ENCODE measurements around the gene TTC23L. TPM values are rescaled to one million over a fixed set of nuclear protein-coding genes. Genes with fewer than 3 reads are reported as not detected.

The TTC23L gene
- total and polyA plus RNA-seq, 2 experiments from 2014 or later = 0.98 to 1.2 TPM

GRCh38 chr5:34930462-34930844 is 91.5 kb downstream of the TTC23L start:
- peaks cover 16% of the 10 kb centered on the region for H3K36me3 ChIP-seq
- H3K4me3 ChIP-seq = peak overlapping the region; percentile 88
- DNase-seq (ENCODE audit: low read depth in 1 of 2, low spot score in 1 of 2) = peak in 1 of 2 donors; percentile 19
- H3K9me3 ChIP-seq (ENCODE audit: low read depth) = no peaks in the 10 kb centered on the region
- H3K27ac ChIP-seq = peak overlapping the region; percentile 95
- no peak for TF ChIP-seq CTCF (IDR thresholded peaks at IDR 0.05; ENCODE audit: low read depth, low read length)
- peaks cover 8% of the 10 kb centered on the region for H3K4me1 ChIP-seq (ENCODE audit: low read depth)
- no peaks in the 10 kb centered on the region for H3K27me3 ChIP-seq

- TF ChIP-seq CTCF (IDR thresholded peaks at IDR 0.05; ENCODE audit: low read depth, low read length) = no peak
- peak overlapping the region; percentile 95 for H3K27ac ChIP-seq
- DNase-seq (ENCODE audit: low read depth in 1 of 2, low spot score in 1 of 2) = no peak
These were observed 91.9 kb downstream of the TTC23L start for GRCh38 chr5:34930870-34931269.

GRCh38 chr5:34932947-34933346 is 94.0 kb downstream of the TTC23L start:
- H3K4me1 ChIP-seq (ENCODE audit: low read depth) = peaks cover 8% of the 10 kb centered on the region
- no peak overlapping the region for H3K4me3 ChIP-seq
- peaks cover 29% of the 10 kb centered on the region for H3K36me3 ChIP-seq
- no peaks in the 10 kb centered on the region for H3K27me3 ChIP-seq
- DNase-seq (ENCODE audit: low read depth in 1 of 2, low spot score in 1 of 2) = no peak
- H3K9me3 ChIP-seq (ENCODE audit: low read depth) = no peaks in the 10 kb centered on the region
- no peak for TF ChIP-seq CTCF (IDR thresholded peaks at IDR 0.05; ENCODE audit: low read depth, low read length)
- H3K27ac ChIP-seq = no peak overlapping the region

More at GRCh38 chr5:34930870-34931269, 91.9 kb downstream of the TTC23L start:
- no peaks in the 10 kb centered on the region for H3K9me3 ChIP-seq (ENCODE audit: low read depth)
- H3K36me3 ChIP-seq = peaks cover 16% of the 10 kb centered on the region
- peaks cover 8% of the 10 kb centered on the region for H3K4me1 ChIP-seq (ENCODE audit: low read depth)
- H3K27me3 ChIP-seq = no peaks in the 10 kb centered on the region
- peak overlapping the region; percentile 88 for H3K4me3 ChIP-seq

DNA sequence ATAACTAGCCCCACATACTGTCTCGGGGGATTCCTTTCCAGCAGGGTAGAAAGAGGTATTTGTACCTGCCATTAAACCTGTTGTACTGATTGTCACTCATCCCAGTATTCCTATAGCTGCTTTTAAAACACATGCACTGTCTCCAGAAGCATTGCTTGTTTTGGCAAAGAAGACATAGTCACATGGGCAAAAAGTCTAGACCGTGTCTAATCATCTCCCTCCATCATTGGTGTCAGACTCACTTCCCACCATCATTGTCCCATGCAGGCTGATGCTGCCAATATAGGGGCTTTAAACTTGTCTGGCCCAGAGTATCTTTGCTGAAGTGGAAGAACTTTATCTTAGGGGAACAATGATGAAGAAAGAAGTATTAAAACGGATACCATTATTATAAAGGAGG is 103.0 kb downstream of the TTC23L start:
- H3K36me3 ChIP-seq = peaks cover 58% of the 10 kb centered on the region
- no peak for TF ChIP-seq CTCF (IDR thresholded peaks at IDR 0.05; ENCODE audit: low read depth, low read length)
- H3K27me3 ChIP-seq = no peaks in the 10 kb centered on the region
- no peaks in the 10 kb centered on the region for H3K4me1 ChIP-seq (ENCODE audit: low read depth)
- no peak overlapping the region for H3K4me3 ChIP-seq
- no peak overlapping the region for H3K27ac ChIP-seq
- H3K9me3 ChIP-seq (ENCODE audit: low read depth) = no peaks in the 10 kb centered on the region
- DNase-seq (ENCODE audit: low read depth in 1 of 2, low spot score in 1 of 2) = no peak

- no peak overlapping the region for H3K27ac ChIP-seq
- H3K4me3 ChIP-seq = no peak overlapping the region
- peaks cover 49% of the 10 kb centered on the region for H3K36me3 ChIP-seq
- no peak for TF ChIP-seq CTCF (IDR thresholded peaks at IDR 0.05; ENCODE audit: low read depth, low read length)
- no peaks in the 10 kb centered on the region for H3K9me3 ChIP-seq (ENCODE audit: low read depth)
- H3K27me3 ChIP-seq = no peaks in the 10 kb centered on the region
- no peak for DNase-seq (ENCODE audit: low read depth in 1 of 2, low spot score in 1 of 2)
- no peaks in the 10 kb centered on the region for H3K4me1 ChIP-seq (ENCODE audit: low read depth)
These were observed 105.1 kb downstream of the TTC23L start for GRCh38 chr5:34944044-34944443.
